Stimulated activated CD8-positive, alpha-beta memory T cell treated with anti-CD3 and anti-CD28 coated beads, Interleukin-7, amount 100 ng/mL, for 4 hours (primary cell): ENCODE results near the gene SPOCK2.
"Not testable (repeated sequence)": the region's sequence is repeated elsewhere in the genome, so short reads cannot be mapped to it uniquely, and the experiment has no call there.

Experiments used
- DNase-seq, 2 donors: peaks; one replicate each; pipeline ENCODE4 v3.0.0-alpha.2; 2020; ENCODE audit warnings: low read depth in 2 of 2

SPOCK2 gene, protein sequence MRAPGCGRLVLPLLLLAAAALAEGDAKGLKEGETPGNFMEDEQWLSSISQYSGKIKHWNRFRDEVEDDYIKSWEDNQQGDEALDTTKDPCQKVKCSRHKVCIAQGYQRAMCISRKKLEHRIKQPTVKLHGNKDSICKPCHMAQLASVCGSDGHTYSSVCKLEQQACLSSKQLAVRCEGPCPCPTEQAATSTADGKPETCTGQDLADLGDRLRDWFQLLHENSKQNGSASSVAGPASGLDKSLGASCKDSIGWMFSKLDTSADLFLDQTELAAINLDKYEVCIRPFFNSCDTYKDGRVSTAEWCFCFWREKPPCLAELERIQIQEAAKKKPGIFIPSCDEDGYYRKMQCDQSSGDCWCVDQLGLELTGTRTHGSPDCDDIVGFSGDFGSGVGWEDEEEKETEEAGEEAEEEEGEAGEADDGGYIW

GRCh38 chr10:72087969-72088888 lies at the start of gene SPOCK2:
Gene SPOCK2 (minus strand): TSS chr10:72088551. CDS start chr10:72088328, 223 bp downstream.
- peak; percentile 51 to 55 for DNase-seq

DNA sequence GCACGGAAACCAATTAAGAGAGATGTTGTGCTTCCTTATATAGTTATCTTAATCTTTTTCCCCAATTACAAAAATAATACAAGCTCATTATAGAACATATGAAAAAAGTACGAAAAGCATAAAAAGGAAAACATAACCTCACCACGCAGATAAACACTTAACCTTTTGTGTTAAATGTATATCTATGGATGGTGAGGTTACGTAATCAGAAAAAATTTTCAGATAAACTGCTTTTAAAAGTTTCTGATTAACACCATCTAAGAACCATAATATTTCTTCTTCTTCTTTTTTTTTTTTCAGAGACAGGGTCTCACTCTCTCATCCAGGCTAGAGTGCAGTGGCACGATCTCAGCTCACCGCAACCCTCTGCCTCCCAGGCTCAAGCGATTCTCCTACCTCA lies 49.2 kb upstream of the SPOCK2 start:
- DNase-seq, result no peak

DNA sequence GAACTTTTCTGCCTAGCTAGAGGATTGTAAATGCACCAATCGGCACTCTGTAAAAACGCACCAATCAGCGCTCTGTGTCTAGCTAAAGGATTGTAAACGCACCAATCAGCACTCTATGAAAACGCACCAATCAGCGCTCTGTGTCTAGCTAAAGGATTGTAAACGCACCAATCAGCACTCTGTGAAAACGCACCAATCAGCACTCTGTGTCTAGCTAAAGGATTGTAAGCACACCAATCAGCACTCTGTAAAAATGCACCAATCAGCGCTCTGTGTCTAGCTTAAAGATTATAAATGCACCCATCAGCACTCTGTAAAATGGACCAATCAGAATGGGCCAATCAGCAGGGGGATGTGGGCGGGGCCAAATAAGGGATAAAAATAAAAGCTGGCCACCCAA lies 47.9 kb upstream of the SPOCK2 start:
- not testable (repeated sequence) for DNase-seq

DNA sequence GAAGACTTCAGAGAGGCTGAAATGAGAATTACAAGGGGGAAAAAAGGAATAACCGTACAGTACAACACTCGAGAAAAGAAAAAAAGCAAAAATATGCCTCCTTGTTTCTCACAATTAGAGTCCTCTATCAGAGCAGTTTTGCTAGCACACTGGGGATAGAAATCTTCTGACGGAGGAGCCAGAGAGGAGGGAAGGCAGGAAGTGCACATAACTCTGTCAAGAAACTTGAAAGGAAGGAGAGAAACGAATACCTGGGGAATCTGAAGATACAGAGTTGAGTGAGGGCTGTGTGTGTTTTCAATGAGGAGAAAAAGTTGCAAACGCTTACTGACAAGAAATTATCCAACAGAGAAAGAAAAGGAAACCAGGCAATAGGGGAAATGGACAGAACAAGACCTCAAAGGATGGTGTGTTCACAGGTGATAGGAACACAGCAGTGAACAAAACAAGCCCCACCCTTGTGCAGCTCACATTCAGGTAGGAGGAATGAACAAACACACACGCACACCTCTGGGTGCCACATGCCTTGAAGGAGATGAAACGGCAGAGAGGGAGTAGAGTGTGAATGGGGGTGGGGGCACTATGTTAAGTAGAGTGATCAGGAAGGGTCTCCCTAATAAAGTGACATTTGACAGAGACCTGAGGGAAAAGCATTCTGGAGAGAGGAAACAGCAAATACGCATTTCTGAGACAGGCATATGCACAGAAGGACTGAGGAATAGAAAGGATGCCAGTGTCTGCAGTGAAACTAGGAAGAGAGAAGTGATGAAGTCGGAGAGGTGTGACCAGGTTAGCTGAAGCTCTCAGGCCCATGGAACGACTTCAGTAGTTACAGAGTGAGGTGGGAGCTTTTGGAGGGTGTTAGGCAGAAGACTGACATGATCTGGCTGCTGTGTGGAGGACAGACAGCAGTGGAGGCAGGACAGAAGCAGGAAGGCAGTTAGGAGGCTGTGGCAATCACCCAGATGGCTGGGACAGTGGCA lies 46.7 kb upstream of the SPOCK2 start:
- no peak for DNase-seq

- DNase-seq, result no peak
These were observed 45.2 kb upstream of the SPOCK2 start for GRCh38 chr10:72133517-72133916.

- no peak for DNase-seq
These were observed 44.5 kb upstream of the SPOCK2 start for GRCh38 chr10:72132854-72133253.

DNA sequence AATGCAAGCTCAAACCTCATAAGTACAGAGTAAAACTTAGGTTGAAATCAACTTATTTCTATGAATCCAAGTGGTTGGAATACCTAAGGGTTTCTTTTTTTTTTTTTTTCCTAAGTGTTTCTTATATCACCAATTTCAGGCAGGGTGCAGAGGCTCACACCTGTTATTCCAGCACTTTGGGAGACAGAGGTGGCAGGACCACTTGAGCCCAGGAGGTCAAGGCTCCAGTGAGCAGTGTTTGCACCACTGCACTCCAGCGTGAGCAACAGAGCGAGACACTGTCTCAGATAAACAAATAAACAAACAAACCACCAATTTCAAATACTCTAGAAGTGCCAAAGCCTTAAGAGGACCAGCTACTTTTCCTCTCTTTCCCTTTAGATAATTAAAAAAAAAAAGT lies 39.2 kb upstream of the SPOCK2 start:
- no peak for DNase-seq

GRCh38 chr10:72126872-72127232 lies 38.5 kb upstream of the SPOCK2 start:
- no peak for DNase-seq

DNA sequence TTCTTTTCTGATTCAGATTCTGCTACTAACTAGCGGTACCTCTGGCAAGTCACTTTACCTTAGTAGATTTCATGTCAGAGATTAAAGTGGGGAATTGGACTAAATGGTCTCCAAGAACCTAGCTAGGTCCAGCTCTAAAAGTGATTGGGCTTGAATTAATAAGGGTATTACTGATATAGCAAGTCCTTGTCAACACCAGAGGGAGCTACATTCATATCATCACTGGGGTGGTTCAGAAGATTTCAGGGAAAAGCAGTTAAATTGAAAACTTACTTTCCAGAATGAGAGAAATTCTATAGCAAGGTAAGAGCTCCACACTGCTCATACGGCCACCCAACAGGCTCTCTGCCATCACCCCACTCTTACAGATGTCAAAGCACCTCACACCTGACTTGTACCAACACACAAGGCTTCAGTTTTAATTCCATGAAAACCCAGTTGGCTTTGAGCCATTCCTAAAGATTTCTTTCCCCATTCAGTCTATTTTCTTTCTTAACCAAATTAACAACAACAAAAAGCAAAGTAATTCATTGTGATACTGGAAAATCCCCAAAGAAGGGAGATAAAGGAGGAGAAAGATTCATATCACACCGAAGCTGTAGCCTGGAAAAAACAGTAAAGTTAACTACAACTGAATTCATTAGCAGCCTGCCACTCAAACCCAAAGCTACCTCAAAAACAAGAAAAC lies 38.0 kb upstream of the SPOCK2 start:
- no peak for DNase-seq

GRCh38 chr10:72124989-72125388 lies 36.6 kb upstream of the SPOCK2 start:
- DNase-seq, result no peak

DNA sequence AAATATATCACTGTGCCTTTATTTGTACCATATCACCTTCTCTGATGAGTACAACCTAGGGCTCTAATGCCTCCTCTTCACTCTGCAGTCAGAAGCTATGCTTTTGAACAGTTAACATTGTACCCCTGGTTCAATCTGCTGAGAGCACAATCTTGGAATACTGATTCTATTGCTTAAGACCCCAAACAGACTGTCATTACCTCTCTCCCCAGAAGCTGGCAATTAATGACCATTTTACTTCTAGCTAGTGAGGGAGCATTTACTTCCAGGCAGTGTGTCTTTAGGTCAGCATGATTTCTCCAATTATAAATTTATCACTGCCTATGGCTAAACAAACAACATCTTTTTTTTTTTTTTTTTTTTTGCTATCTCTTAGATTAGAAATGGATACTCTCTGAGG lies 36.0 kb upstream of the SPOCK2 start:
- DNase-seq, result no peak

GRCh38 chr10:72123616-72124015 lies 35.3 kb upstream of the SPOCK2 start:
- DNase-seq, result no peak

- peak in 1 of 2 donors; percentile 7 for DNase-seq
These were observed 33.9 kb upstream of the SPOCK2 start for GRCh38 chr10:72122221-72122620.

DNA sequence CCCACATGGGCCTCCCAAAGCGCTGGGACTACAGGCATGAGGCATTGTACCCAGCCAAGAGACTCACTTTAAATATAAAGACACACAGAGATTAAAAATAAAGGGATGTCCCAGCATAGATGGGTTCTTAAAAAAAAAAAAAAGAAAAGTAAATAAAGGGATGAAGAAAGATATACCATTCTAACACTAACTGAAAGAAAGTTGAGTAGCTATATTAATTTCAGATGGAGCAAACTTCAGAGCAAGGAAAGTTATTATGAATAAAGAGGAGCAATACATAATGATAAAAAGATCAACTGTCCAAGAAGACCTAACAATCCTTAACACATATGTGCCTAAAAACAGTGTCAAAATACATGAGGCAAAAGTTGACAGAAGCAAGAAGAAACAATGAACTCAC lies 33.0 kb upstream of the SPOCK2 start:
- DNase-seq, result no peak

DNA sequence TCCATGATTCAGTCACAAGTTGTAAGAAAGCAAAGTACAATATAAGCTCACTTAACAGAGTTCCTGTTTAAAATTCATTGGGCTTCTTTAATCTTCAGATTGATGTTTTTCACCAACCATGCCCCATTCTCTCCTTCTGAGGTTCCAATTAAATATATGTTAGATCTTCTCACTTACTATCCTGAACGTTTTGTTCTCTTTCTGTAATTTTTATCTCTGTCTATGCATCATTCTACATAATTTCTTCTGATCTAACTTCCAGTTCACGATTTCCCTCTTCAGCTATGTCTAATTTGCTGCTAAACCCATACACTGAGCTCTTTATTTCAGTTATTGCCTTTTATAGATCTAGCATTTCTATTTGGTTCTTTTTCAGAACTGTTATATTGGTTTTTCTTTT lies 28.0 kb upstream of the SPOCK2 start:
- DNase-seq, result no peak

GRCh38 chr10:72114706-72115450 lies 26.5 kb upstream of the SPOCK2 start:
- no peak for DNase-seq

DNA sequence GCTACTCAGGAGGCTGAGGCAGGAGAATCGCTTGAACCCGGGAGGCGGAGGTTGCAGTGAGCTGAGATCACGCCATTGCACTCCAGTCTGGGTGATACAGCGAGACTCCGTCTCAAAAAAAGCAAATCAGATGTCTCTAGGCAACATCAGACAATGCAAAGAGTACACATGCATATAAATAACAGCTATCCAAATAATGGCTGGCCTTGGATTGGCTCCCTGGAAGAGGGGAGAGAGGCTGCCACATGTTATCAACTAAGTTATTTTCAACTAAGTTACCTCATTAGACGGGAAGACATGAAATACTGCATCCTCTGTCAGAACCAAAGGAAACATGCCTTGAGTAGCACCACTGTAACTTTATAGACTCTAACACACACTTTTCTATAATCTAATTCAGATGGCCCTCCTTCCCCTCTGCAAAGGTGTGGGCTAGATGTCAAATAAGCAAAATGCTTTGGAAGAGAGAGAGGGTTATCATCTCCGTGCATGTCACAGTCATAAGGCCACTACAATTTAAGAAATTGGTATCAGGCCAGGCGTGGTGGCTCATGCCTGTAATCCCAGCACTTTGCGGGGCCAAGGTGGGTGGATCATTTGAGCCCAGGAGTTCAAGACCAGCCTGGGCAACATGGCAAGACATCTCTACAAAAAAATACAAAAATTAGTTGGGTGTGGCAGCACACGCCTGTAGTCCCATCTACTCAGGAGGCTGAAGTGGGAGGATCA lies 22.5 kb upstream of the SPOCK2 start:
- no peak for DNase-seq

DNA sequence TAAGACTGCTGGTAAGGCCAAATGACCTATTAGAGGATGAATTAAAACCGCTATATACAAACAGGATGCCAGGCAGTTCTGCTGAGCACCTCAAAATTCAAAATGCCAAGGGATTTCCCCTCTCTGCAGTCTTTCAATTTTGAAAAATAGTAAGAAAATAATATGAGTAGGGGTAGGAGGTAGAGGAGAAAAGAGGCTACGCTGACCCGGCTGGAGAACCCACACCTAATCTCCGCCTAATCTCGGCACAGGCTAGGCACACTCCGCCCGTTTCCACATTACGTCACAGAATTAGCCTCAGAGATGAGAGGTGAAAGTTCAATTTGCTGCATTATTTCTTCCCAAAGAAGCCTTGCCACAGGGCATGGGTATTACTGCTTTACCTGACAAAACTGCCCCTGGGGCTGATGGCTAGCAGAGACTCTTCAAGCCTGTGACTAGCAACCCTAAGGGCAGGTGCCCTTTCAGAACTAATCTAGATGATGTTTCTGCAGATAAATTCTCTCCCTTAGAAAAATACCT lies 21.3 kb upstream of the SPOCK2 start:
- no peak for DNase-seq
